Fibroblast of mammary gland (primary cell): ENCODE data around the gene COL11A2.

Experiments
- DNase-seq: peaks from one replicate; pipeline ENCODE4 v3.0.0-alpha.2; 2010; ENCODE audit warnings: low read depth
- H3K4me3 ChIP-seq: 2 replicates; pipeline ENCODE4 v1.5.1; 2011; ENCODE audit warnings: low read depth, mild to moderate bottlenecking, low read length, moderate library complexity; ENCODE audit not compliant: control insufficient read depth
- TF ChIP-seq, protein P1 (sequence below): conservative IDR thresholded peaks from 2 replicates; pipeline ENCODE4 v1.5.1; 2011; ENCODE audit warnings: low read depth, low read length, inconsistent platforms; ENCODE audit not compliant: control insufficient read depth, insufficient read depth

COL11A2 gene

DNA sequence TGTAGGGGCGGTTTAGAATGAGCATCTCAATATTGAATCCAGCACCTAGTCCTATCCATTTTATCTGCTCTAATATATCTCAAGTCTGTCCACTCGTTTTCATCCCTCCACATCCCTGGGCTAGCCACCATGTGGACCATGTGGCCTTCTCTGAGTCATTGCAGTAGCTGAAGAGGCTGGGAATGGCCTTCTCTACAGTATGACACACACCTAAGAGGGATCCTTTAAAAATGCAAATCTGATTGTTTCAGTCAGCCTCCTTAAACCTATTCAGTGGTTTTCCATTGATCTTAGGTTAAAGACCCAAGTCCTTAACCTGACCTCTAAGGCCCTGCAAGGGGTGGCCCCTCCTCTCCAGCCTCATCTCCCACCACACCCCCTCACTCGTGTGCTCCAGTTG lies 25.4 kb upstream of the COL11A2 start:
- H3K4me3 ChIP-seq = no peak overlapping the region
- no peak for DNase-seq
- TF ChIP-seq, protein P1, sequence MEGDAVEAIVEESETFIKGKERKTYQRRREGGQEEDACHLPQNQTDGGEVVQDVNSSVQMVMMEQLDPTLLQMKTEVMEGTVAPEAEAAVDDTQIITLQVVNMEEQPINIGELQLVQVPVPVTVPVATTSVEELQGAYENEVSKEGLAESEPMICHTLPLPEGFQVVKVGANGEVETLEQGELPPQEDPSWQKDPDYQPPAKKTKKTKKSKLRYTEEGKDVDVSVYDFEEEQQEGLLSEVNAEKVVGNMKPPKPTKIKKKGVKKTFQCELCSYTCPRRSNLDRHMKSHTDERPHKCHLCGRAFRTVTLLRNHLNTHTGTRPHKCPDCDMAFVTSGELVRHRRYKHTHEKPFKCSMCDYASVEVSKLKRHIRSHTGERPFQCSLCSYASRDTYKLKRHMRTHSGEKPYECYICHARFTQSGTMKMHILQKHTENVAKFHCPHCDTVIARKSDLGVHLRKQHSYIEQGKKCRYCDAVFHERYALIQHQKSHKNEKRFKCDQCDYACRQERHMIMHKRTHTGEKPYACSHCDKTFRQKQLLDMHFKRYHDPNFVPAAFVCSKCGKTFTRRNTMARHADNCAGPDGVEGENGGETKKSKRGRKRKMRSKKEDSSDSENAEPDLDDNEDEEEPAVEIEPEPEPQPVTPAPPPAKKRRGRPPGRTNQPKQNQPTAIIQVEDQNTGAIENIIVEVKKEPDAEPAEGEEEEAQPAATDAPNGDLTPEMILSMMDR = no peak

DNA sequence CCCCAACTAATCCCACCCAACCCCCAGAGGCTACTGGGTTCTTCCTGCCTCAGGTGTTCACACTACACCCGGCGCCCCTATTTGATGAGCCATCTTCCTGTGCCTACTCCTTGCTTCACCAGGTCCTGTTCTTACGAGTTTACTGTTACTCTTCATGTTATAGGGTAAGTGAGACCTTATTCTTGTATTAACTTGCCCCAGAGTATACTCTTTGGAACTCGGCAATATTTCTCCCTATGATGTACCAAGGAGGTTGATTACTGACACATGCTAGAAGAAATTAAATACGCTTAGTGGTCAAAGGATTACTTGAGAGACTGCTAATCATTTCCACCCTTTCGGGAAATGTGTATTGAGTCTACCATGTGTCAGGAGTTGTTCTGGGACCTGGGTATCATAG lies 25.0 kb upstream of the COL11A2 start:
- no peak for DNase-seq
- no peak overlapping the region for H3K4me3 ChIP-seq
- TF ChIP-seq, protein P1 = no peak

DNA sequence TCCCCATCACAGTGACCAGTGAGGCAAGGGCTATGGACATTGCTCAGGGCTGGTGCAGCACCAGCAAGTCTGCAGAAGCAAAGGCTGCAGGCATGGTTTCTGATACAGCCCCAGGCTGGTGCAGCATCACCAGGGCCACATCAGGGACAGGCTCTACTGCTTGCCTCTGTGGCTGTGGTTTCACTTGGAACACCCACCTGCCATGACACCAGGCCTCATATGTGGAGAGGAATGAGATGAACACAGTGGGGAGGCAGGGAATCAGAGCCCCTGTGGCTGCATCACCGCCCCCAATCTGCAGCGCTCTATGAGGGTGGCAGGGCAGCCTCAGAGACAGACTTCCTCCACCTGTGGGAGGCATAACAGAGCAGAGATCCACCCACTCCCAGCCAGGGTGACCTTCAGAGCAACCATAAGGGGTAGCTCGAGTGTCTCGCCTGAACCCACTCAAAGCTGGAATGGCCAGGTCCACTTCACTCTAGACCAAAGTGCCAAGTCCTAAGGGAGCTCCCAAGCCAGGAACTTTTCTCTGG lies 23.9 kb upstream of the COL11A2 start:
- no peak overlapping the region for H3K4me3 ChIP-seq
- no peak for DNase-seq
- TF ChIP-seq, protein P1 = no peak

DNA sequence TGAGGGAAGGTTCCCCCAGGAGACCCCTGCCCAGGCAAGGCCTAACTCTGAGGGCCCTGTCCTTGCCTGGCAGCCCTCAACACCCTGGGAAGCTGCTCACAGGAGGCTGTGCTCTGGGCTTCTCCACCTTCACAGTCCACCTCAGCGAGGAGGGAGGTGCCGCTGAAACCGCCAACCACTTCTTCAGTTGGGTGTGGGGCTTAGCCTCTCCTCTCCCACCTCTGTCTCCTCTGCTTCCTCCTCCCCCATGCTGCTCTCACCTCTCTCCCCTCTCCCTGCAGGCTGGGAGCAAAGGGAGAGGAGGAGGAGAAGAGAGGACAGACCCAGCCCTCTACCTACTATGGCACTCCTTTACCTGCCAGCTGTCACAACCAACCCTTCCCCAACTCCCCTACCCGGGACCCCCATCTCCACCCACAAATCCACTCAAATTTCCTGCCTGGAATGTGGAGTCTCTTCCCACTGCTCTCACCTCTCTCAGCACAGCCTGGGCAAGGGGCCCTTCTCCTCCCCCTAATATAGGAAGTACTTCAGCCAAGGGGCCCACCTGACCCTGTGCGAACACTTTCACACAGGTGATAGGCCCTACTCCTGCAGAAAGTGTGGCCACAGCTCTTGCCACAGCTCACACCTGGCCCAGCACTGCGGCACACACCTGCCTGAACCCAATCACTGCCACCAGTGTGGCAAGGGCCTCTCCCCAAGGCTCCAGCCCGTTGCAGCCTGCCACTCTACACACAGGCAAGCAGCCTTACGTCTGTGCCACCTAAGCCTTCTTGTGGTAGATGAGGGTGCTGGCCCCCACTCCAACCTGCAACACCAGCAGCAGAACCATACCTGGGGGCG lies 23.2 kb upstream of the COL11A2 start:
- DNase-seq = no peak
- TF ChIP-seq, protein P1 = no peak
- no peak overlapping the region for H3K4me3 ChIP-seq

DNA sequence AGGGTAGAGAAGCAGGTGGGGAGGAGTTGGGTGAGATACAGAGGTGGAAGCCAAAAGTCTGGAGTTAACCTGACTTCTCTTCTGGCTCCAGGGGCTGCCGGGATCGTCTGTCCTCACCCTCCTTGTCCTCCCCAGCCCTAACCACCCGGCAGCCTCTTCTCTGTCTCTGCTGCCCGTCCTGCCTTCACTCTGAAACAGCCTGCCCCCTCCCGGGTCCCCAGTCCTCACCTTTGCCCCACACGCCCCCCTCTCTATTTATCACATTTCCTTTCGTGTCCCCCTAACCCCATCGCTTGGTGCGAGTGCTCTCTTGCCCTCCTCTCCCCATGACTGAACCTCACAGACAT lies 21.7 kb upstream of the COL11A2 start:
- peak overlapping the region; percentile 55 for H3K4me3 ChIP-seq
- TF ChIP-seq, protein P1 = no peak
- no peak for DNase-seq

DNA sequence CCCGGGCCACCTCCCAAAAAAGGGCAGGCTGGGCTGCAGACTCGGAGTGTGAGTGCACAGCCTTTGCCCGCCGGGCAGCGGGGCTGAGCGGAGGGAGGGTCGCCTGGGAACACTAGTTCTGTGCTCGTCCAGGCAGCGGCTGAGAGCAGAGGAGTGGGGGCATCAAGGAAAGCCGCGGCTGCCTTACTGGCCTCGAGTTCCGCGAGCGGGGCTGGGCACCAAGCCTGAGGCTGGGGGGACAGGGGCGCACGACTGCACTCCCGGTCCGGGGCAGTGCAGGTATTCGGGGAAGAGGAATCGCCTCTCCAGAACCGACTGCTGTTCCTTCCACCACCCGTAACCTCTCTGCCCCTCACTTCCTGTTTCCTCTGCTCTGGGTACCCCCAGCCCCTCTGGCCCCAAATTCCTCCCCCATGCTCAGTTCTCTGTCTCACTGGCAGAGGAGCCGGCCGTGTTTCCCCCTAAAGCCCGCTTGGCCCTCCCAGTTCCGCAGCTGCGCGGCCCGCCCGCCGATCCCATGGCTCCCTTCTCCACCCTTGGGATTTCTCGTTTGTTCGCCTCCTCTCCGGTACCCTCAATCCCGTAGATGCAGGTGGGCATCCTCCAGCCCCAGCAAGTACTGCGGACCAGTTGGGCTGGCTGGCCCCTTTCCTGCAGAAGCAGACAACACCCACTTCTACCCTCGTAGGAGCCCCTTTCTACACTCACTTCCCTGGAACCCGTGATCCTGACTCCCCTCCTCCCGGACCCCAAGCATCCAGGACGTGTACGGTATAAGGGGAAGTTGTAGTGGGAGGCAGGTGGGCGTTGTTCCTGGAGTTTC lies 21.1 kb upstream of the COL11A2 start:
- H3K4me3 ChIP-seq = peak overlapping the region; percentile 55
- DNase-seq = no peak
- TF ChIP-seq, protein P1 = no peak
